Measurements from ENCODE around the gene RFNG.

RFNG gene

GRCh38 chr17:82022310-82022980, 29.2 kb downstream of the RFNG start, which contains the start of gene CENPX:
Gene CENPX (minus strand): TSS chr17:82022878. CDS start chr17:82022861, 17 bp downstream.
- peak; percentile 100 for DNase-seq (ENCODE audit: low spot score)
- no peak for TF ChIP-seq CTCF (IDR thresholded peaks at IDR 0.05; ENCODE audit: extremely low read depth, missing control alignments)

GRCh38 chr17:82021900-82022309, 29.7 kb downstream of the RFNG start:
- DNase-seq (ENCODE audit: low spot score) = no peak
- no peak for TF ChIP-seq CTCF (IDR thresholded peaks at IDR 0.05; ENCODE audit: extremely low read depth, missing control alignments)

GRCh38 chr17:82021107-82021899, 30.3 kb downstream of the RFNG start:
- peak; percentile 71 for DNase-seq (ENCODE audit: low spot score)
- TF ChIP-seq CTCF (IDR thresholded peaks at IDR 0.05; ENCODE audit: extremely low read depth, missing control alignments) = peak; percentile 60

- no peak for TF ChIP-seq CTCF (IDR thresholded peaks at IDR 0.05; ENCODE audit: extremely low read depth, missing control alignments)
- no peak for DNase-seq (ENCODE audit: low spot score)
Observed at GRCh38 chr17:82020572-82021106, 31.0 kb downstream of the RFNG start.

- DNase-seq (ENCODE audit: low spot score) = peak; percentile 88
Observed at GRCh38 chr17:82019690-82020571, 31.7 kb downstream of the RFNG start.

More at GRCh38 chr17:82019690-82020571, 31.7 kb downstream of the RFNG start:
- peak; percentile 90 for TF ChIP-seq CTCF (IDR thresholded peaks at IDR 0.05; ENCODE audit: extremely low read depth, missing control alignments)

All from GM20000 (cell line).